Neural cell (in vitro differentiated cells): ENCODE results near the gene PACS1.

Experiments
- EP300 ChIP-seq: fragments of 450-650 bp; conservative IDR thresholded peaks from 2 replicates; pipeline ENCODE4 v1.6.1; 2014; ENCODE audit warnings: antibody characterized with exemption, mild to moderate bottlenecking, moderate library complexity; ENCODE audit not compliant: poor library complexity, severe bottlenecking
- EZH2 ChIP-seq: fragments of 200-600, 300-800 bp; shearing (Covaris generic), sonication (generic); IDR thresholded peaks from 2 replicates; pipeline ENCODE4 v1.6.1; 2014; ENCODE audit warnings: antibody characterized with exemption, low read length, borderline replicate concordance, mild to moderate bottlenecking; ENCODE audit not compliant: insufficient read depth, poor library complexity, severe bottlenecking
- MXI1 ChIP-seq: fragments of 450-650 bp; conservative IDR thresholded peaks from 2 replicates; pipeline ENCODE4 v1.6.1; 2014; ENCODE audit warnings: antibody characterized with exemption, mild to moderate bottlenecking; ENCODE audit not compliant: poor library complexity, severe bottlenecking
- POLR2AphosphoS5 ChIP-seq: IDR thresholded peaks from 2 replicates; pipeline ENCODE4 v1.6.1; 2012
- RAD21 ChIP-seq: fragments of 450-650 bp; conservative IDR thresholded peaks from 2 replicates; pipeline ENCODE4 v1.6.1; 2014; ENCODE audit warnings: antibody characterized with exemption, mild to moderate bottlenecking, moderate library complexity
- TAF1 ChIP-seq: IDR thresholded peaks from 2 replicates; pipeline ENCODE4 v1.6.1; 2012; ENCODE audit warnings: low read depth
- TF ChIP-seq, protein P1 (sequence below): fragments of 450-650 bp; IDR thresholded peaks from 2 replicates; pipeline ENCODE4 v1.5.1; 2014; ENCODE audit warnings: antibody characterized with exemption, mild to moderate bottlenecking, moderate library complexity; ENCODE audit not compliant: poor library complexity, severe bottlenecking
- TF ChIP-seq, protein P2 (sequence below): IDR thresholded peaks from 2 replicates; pipeline ENCODE4 v1.6.1; 2012; ENCODE audit warnings: borderline replicate concordance

DNA sequence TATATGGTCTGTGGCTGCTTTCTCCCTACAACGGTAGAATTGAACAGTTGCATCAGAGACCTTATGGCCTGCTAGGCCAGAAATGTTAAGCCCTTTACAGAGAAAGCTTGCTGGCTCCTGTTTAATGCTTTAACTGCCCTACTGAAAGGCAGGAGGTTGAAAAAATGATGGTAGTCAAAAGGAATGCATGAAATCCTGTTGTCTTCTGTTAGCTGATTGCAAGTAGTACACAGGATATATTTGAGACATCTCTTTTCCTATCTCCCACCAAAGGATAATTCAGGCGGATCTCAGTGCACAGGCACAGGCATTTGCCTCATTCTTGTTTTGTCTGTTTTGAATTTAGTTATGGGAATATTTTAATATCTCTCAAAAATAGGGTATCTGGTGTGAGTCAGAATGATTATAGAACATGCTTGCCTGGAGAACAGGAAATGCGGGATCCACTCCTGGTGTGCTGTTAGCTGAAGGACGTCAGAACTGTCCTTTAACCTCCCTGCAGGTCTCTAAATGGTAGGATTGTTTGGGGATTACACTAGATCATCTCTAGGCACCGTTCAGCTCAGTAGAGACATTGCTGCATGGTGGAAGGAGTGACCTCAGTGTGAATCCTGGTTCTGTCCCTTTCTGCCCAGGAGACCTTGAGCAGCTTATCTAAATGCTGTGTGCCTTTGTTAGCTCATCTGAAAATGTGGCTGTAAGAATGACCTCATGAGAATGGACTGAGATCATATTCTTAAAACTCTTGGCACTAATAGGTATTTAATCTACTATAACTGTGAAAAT lies 49.5 kb downstream of the PACS1 start:
- TF ChIP-seq, protein P1, sequence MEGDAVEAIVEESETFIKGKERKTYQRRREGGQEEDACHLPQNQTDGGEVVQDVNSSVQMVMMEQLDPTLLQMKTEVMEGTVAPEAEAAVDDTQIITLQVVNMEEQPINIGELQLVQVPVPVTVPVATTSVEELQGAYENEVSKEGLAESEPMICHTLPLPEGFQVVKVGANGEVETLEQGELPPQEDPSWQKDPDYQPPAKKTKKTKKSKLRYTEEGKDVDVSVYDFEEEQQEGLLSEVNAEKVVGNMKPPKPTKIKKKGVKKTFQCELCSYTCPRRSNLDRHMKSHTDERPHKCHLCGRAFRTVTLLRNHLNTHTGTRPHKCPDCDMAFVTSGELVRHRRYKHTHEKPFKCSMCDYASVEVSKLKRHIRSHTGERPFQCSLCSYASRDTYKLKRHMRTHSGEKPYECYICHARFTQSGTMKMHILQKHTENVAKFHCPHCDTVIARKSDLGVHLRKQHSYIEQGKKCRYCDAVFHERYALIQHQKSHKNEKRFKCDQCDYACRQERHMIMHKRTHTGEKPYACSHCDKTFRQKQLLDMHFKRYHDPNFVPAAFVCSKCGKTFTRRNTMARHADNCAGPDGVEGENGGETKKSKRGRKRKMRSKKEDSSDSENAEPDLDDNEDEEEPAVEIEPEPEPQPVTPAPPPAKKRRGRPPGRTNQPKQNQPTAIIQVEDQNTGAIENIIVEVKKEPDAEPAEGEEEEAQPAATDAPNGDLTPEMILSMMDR, result no peak
- TF ChIP-seq RAD21 (no peak), EZH2 (no peak), TAF1 (no peak), POLR2AphosphoS5 (no peak), EP300 (no peak), MXI1 (no peak)
- TF ChIP-seq, protein P2, sequence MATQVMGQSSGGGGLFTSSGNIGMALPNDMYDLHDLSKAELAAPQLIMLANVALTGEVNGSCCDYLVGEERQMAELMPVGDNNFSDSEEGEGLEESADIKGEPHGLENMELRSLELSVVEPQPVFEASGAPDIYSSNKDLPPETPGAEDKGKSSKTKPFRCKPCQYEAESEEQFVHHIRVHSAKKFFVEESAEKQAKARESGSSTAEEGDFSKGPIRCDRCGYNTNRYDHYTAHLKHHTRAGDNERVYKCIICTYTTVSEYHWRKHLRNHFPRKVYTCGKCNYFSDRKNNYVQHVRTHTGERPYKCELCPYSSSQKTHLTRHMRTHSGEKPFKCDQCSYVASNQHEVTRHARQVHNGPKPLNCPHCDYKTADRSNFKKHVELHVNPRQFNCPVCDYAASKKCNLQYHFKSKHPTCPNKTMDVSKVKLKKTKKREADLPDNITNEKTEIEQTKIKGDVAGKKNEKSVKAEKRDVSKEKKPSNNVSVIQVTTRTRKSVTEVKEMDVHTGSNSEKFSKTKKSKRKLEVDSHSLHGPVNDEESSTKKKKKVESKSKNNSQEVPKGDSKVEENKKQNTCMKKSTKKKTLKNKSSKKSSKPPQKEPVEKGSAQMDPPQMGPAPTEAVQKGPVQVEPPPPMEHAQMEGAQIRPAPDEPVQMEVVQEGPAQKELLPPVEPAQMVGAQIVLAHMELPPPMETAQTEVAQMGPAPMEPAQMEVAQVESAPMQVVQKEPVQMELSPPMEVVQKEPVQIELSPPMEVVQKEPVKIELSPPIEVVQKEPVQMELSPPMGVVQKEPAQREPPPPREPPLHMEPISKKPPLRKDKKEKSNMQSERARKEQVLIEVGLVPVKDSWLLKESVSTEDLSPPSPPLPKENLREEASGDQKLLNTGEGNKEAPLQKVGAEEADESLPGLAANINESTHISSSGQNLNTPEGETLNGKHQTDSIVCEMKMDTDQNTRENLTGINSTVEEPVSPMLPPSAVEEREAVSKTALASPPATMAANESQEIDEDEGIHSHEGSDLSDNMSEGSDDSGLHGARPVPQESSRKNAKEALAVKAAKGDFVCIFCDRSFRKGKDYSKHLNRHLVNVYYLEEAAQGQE, result no peak
